PC-9 (cell line): ENCODE measurements around the gene ZNF610.

Experiments used
- CTCF ChIP-seq: fragments of 200-600 bp; sonication (generic); conservative IDR thresholded peaks from 2 replicates; pipeline ENCODE4 v1.6.1; 2017; ENCODE audit warnings: mixed run types, antibody characterized with exemption, mild to moderate bottlenecking, moderate library complexity
- EZH2 ChIP-seq: fragments of 200-600 bp; sonication (generic); IDR thresholded peaks from 2 replicates; pipeline ENCODE4 v1.8.0; 2017; ENCODE audit warnings: antibody characterized with exemption, low read depth

DNA sequence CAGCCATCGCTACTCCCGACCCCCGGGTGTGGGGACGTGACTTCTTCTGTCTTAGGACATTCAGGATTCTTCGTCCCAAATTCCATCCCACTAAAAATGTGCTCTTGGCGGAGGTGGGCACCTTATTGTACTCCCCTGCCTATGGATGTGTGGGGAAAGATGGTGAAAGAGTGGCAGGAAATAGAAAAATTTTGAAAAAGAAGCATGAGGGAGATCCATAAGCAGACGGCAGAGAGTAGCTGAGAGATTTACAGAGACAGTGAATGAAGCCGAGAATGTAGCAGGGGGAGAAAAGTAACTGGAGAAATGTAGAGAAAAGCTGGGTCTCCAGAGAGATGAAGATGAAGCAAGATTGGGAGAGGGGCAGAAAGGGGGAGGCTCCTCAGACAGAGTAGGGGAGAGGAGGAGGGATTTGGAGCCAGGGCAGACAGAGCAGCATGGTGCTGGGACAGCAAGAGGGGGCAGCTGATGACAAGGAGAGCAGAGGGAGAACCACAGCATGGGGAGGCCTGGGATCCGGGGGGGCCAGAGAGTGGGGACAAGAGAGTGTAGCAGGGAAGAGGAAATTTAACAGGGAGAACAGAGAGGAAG is 843 bp downstream of the ZNF610 start:
- TF ChIP-seq CTCF (no peak), EZH2 (no peak)
